Peyer's patch (tissue), 4 donors: ENCODE data around the gene BMS1.

ENCODE experiments used
- POLR2A ChIP-seq, 2 donors: fragments of 450-650 bp; IDR thresholded peaks; one replicate each; pipeline ENCODE4 v1.5.1; 2017; ENCODE audit warnings: antibody characterized with exemption in 2 of 2, mild to moderate bottlenecking in 2 of 2, moderate library complexity in 2 of 2
- TF ChIP-seq, protein P1 (sequence below), 6 experiments: fragments of 450-650 bp in 4 of 6; fragments of 200-600 bp in 2 of 6; sonication (generic) in 1 of 6; IDR thresholded peaks; one replicate each; pipeline ENCODE4 v1.5.1; 2017 to 2019; ENCODE audit warnings: antibody characterized with exemption in 6 of 6, mild to moderate bottlenecking in 3 of 6, moderate library complexity in 1 of 6

DNA sequence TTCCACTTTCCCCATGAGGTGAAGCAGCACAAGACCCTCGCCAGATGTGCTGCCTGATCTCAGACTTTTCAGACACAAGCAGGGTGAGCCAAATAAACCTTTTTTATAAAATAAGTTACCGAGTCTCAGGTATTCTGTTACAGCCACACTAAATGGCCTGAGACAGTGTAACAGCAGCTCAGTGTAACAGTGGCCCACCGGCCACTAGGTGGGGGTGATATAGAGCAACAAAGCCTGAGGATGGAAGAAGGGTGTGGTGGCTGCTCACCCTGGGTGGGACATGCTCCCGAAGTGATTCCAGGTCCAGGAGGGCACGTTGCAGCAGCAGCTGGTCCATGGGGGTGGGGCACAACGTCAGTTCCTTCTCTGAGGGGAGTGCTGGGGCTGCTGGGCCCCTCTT is 44.6 kb downstream of the BMS1 start:
- TF ChIP-seq, protein P1, sequence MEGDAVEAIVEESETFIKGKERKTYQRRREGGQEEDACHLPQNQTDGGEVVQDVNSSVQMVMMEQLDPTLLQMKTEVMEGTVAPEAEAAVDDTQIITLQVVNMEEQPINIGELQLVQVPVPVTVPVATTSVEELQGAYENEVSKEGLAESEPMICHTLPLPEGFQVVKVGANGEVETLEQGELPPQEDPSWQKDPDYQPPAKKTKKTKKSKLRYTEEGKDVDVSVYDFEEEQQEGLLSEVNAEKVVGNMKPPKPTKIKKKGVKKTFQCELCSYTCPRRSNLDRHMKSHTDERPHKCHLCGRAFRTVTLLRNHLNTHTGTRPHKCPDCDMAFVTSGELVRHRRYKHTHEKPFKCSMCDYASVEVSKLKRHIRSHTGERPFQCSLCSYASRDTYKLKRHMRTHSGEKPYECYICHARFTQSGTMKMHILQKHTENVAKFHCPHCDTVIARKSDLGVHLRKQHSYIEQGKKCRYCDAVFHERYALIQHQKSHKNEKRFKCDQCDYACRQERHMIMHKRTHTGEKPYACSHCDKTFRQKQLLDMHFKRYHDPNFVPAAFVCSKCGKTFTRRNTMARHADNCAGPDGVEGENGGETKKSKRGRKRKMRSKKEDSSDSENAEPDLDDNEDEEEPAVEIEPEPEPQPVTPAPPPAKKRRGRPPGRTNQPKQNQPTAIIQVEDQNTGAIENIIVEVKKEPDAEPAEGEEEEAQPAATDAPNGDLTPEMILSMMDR (IDR thresholded peaks at IDR 0.05), result no peak
- TF ChIP-seq POLR2A (IDR thresholded peaks at IDR 0.05), result no peak
